ENCODE results near the gene SDR42E2.

- TF ChIP-seq CTCF (IDR thresholded peaks at IDR 0.05): no peak
- TF ChIP-seq EZH2 (IDR thresholded peaks at IDR 0.05; ENCODE audit: borderline replicate concordance, insufficient read depth, low read depth, low read length, poor library complexity, severe bottlenecking): no peak
Measured at GRCh38 chr16:22186517-22186916, 24.2 kb downstream of the SDR42E2 start.
